Measurements from ENCODE around the gene SESTD1. TPM values are rescaled to one million over a fixed set of nuclear protein-coding genes. Genes with fewer than 3 reads are reported as not detected.

Gene SESTD1
- total RNA-seq, 4 donors from 2014 or later = 9.7 to 28.1 (median 21.3) TPM

- Histone ChIP-seq H3K36me3 (no peaks in the 10 kb centered on the region), H3K27me3 (no peaks in the 10 kb centered on the region), H3K4me3 (replicated peaks in 1 of 3) (no peak overlapping the region), H3K4me1 (peaks cover 4 to 8% of the 10 kb centered on the region in 2 donors), H3K9me3 (no peaks in the 10 kb centered on the region), H3K27ac (no peak overlapping the region)
- TF ChIP-seq POLR2A (IDR thresholded peaks at IDR 0.05) = no peak
- TF ChIP-seq, protein P1, sequence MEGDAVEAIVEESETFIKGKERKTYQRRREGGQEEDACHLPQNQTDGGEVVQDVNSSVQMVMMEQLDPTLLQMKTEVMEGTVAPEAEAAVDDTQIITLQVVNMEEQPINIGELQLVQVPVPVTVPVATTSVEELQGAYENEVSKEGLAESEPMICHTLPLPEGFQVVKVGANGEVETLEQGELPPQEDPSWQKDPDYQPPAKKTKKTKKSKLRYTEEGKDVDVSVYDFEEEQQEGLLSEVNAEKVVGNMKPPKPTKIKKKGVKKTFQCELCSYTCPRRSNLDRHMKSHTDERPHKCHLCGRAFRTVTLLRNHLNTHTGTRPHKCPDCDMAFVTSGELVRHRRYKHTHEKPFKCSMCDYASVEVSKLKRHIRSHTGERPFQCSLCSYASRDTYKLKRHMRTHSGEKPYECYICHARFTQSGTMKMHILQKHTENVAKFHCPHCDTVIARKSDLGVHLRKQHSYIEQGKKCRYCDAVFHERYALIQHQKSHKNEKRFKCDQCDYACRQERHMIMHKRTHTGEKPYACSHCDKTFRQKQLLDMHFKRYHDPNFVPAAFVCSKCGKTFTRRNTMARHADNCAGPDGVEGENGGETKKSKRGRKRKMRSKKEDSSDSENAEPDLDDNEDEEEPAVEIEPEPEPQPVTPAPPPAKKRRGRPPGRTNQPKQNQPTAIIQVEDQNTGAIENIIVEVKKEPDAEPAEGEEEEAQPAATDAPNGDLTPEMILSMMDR (IDR thresholded peaks at IDR 0.05) = no peak
- WGBS, 2 donors = 82 to 86% methylated on average over 3 of the region's 3 CpGs
- no peak for DNase-seq
- intact Hi-C loops (cut with DNase I) = no loop called here
Observed at GRCh38 chr2:179237209-179237946, 27.3 kb downstream of the SESTD1 start.

DNA sequence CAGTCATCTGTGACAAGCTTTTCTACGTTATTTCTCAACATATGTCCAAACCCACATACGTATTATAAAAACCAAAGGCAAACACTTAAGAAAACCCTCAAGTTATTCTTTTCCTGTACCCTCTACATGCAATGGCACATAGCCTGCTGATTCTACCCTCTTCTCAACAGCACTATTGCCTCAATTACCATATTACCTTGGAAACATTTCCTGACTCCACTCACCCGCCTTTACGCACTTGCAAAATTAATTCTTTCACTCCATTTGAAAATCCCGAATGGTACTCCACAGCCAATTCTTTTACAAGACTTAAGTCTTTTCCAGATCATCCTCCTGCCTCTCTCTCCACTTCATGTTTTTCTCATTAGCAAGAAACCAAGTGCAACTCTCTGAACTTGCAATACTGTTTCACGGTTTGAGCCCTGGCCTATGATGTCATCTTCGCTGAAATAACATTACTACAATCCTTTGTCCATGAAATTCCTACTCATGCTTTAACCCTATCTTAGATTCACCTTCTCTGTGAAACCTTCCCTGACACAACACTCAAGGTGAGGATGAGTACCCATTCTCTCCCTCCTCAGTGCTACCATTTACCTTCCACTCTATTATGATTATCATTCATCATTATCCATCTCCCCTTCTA, 29.0 kb downstream of the SESTD1 start:
- DNase-seq = no peak
- H3K27ac ChIP-seq = no peak overlapping the region
- H3K4me3 ChIP-seq (replicated peaks in 1 of 3) = no peak overlapping the region
- TF ChIP-seq POLR2A (IDR thresholded peaks at IDR 0.05) = no peak
- TF ChIP-seq, protein P1 (IDR thresholded peaks at IDR 0.05) = no peak
- H3K4me1 ChIP-seq = peaks cover 4 to 8% of the 10 kb centered on the region in 2 donors
- 80 to 83% methylated on average over 7 of the region's 7 CpGs for WGBS, 2 donors
- no peaks in the 10 kb centered on the region for H3K27me3 ChIP-seq
- no peaks in the 10 kb centered on the region for H3K9me3 ChIP-seq
- H3K36me3 ChIP-seq = no peaks in the 10 kb centered on the region
- intact Hi-C loops (cut with DNase I) = no loop called here

DNA sequence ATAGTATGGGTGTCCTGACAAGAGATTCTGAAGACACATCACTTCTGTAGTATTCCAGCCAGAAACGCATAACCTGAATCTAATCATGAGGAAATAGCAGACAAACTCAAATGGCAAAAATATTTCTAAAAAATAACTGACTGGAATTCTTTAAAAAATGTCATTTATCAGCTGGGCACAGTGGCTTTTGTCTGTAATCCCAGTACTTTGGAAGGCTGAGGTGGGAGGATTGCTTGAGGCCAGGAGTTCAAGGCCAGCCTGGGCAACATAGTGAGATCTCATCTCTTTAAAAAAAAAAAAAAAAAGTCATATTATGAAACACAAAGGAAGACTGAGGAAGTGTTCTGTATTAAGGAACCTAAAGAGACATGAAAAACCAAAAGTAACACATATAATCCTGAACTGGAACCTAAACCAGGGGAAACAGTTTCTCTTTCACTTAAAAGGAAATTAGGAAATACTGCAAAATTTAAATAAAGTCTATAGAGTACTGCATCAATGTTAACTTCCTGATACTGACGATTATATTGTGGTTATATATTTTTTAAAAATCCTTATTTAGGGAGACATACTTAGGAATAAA, 29.9 kb downstream of the SESTD1 start:
- no peak for DNase-seq
- Histone ChIP-seq H3K36me3 (no peaks in the 10 kb centered on the region), H3K9me3 (no peaks in the 10 kb centered on the region), H3K27ac (no peak overlapping the region), H3K27me3 (no peaks in the 10 kb centered on the region), H3K4me3 (replicated peaks in 1 of 3) (no peak overlapping the region), H3K4me1 (peaks cover 4 to 8% of the 10 kb centered on the region in 2 donors)
- intact Hi-C loops (cut with DNase I) = no loop called here
- 83 to 88% methylated on average over 2 of the region's 2 CpGs for WGBS, 2 donors
- TF ChIP-seq, protein P1 (IDR thresholded peaks at IDR 0.05) = no peak
- no peak for TF ChIP-seq POLR2A (IDR thresholded peaks at IDR 0.05)

- TF ChIP-seq, protein P1 (IDR thresholded peaks at IDR 0.05) = no peak
- TF ChIP-seq POLR2A (IDR thresholded peaks at IDR 0.05) = no peak
- H3K27ac ChIP-seq = no peak overlapping the region
Observed at GRCh38 chr2:179233626-179234430, 30.8 kb downstream of the SESTD1 start.

More at GRCh38 chr2:179233626-179234430, 30.8 kb downstream of the SESTD1 start:
- Histone ChIP-seq H3K9me3 (no peaks in the 10 kb centered on the region), H3K27me3 (no peaks in the 10 kb centered on the region), H3K4me1 (peaks cover 2% of the 10 kb centered on the region in 2 donors), H3K4me3 (replicated peaks in 1 of 3) (no peak overlapping the region), H3K36me3 (no peaks in the 10 kb centered on the region)
- intact Hi-C loops (cut with DNase I) = no loop called here
- WGBS, 2 donors = 87 to 93% methylated on average over 4 of the region's 4 CpGs
- no peak for DNase-seq
